ENCODE measurements around the gene PHKB.
"Not testable (repeated sequence)": the region's sequence is repeated elsewhere in the genome, so short reads cannot be mapped to it uniquely, and the experiment has no call there.

The PHKB gene

DNA sequence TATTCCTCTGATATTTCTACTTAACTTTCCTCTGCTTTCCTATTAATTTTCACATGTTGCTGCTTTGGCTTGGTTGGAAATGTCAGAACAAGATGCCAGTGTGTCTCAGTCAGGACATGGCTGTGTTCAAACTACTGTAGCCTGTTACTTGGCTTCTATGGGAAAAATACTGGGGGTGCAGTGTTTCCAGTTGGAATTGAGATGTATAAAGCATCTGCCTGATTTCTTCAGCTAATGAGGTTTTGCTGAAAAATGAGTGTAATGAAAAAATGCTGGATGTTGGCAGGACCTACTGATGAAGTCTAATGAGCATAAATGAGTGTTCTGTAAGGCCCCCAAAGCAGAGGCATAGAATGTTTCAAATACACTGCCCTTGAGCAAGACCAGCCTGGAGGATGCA, 166.6 kb downstream of the PHKB start:
- no peak for DNase-seq

GRCh38 chr16:47631131-47631530, 170.0 kb downstream of the PHKB start:
- no peak for DNase-seq

DNA sequence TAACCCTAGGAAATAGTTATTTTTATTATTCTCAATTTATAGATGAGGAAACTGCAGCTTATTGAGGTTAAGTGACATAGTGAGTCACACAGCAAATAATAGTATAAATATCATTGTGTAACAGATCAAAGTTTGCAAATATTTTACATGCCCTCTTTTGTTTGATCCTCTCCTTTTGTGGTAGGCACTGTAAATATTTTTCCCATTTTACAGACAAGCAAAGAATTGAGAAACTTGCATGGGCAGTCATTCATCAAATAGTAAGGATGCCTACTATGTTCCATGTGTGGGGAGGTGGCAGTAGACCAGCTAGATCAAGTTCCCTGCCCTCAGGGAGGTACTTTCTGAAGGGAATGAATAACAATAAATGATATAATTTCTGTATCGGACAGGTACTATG, 173.0 kb downstream of the PHKB start:
- no peak for DNase-seq

- DNase-seq, result no peak
These were observed 173.6 kb downstream of the PHKB start for GRCh38 chr16:47634727-47635126.

GRCh38 chr16:47636501-47637099, 175.5 kb downstream of the PHKB start:
- no peak for DNase-seq

GRCh38 chr16:47638175-47638574, 177.0 kb downstream of the PHKB start:
- no peak for DNase-seq

- DNase-seq, result no peak
These were observed 179.5 kb downstream of the PHKB start for GRCh38 chr16:47640661-47641060.

DNA sequence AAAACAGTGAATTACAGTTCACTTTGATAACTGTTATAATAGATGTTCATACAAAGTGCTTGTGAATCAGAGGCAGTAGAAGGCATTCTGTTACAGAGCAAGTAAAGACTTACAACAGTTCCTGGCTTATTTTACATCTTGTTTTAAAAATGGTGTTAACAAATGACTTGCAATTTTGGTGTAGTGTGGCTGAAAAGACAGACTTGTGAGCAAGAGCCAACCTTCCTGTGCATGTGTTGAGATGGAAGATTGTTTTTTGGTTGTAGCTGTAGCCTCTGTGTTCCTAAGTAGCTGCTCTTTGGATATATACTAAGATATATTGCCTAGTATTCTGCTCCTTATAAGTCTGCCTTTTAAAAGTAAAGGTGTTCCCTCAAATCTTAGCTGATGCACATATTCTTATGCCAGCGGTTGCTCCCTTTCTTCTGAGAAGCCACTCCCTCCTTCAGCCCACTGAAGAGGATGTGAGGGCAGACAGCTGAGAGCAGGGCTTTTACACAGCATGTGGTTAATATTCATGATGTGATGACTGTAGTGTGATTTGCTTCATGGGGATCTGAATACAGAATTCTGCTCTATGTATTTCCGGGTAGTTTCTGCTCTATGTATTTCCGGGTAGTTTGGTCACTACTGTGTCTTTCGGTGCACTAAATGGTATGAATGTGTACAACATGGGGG, 182.3 kb downstream of the PHKB start:
- peak; percentile 12 for DNase-seq

- peak; percentile 91 for DNase-seq
These were observed 183.0 kb downstream of the PHKB start for GRCh38 chr16:47644166-47644565.

GRCh38 chr16:47644661-47645060, 183.5 kb downstream of the PHKB start:
- peak; percentile 28 for DNase-seq

DNA sequence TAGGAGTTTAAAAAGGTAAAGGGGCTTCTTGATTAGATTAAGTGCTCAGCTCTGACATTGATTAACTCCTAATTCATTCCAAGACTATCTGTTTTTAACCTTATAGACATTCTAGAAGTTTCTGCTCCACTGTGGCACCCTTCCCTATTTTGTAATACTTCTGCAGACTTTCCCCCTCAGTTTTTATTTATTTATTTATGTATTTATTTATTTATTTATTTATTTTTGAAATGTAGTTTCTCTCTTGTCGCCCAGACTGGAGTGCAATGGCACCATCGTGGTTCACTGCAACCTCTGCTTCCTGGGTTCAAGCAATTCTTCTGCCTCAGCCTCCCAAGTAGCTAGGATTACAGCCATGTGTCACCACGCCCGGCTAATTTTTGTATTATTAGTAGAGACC, 185.8 kb downstream of the PHKB start:
- no peak for DNase-seq

DNA sequence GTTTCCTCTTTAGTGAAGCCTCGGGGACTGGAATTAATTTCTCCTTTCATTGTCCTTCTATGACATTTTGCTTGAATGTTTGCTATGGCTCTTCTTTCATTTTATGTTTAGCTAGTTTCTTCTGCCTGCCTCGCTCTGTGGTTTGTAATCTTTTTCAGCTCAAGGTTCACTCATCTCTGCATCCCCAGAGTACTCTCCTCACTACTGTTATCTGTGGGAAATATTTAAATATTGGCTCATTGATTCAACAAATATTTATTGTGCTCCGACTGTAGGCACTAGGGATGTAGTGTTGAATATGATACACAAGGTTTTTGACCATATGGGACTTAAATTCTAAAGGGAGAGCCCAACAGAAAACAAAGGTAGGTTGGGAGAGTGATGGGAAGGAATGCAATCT, 195.9 kb downstream of the PHKB start:
- DNase-seq, result no peak

DNA sequence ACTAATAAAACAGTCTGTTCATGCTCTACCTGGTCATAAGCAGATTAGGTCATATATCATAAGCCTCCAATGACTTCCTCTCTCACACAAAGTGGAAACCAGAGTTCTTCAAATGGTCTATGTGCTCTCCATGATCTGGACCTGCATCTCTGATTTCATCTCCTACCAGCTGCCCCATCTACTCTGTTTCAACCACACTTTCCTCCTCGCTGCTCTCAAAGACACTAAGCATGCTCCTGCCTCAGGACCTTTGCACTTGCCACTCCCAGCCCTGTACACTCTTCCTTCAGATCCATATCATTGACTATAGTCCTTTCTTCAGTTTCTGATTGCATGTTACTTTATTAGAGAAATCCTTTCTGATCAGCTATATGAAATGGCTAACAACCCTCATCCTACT, 196.8 kb downstream of the PHKB start:
- DNase-seq, result no peak

DNA sequence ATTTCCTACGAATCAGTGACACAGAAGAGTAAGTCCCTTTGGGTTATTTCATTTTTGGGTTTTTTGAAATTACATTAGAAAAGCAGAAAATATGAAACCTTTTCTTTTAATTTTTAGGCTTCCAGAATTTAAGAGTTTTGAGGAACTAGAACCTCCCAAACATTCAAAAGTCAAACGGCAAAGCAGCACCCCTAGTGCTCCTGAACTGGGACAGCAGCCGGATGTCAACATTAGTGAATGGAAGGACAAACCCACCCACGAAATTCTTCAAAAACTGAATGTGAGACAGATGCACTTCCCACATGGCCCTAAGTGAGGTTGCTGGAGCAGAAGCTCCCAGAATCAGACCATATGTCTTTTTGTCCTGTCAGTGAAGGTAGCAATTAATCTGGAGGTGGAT, 199.4 kb downstream of the PHKB start:
- no peak for DNase-seq

DNA sequence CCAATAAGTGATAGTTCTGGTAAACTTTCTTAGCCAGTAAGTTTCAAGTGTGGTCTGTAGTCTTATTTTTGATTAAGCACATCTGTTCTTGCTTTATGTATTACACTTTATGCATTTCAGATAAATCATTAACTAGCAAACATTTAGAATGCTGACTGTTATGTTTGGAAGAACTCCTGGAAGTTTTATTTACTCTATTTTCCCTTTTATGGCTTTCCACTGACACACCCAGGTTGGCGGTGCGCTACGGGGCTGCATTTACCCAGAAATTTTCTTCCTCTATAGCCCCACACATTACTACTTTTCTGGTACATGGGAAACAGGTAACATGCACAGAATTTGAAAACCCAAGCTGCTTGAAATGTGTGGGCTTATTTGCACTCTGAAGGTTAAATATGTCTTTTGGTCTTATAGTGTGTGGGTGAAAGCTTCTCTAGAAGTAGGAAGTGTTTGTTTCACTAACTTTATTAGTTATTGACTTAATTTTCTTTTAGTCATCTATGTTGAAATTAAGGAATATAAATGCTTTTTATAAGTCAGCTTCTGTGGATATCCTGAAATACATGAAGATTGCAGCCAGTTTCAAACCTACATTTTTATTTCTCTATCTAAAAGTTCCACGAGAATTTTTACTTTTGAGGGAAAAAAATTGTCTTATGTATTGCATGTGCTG, 203.7 kb downstream of the PHKB start:
- DNase-seq, result peak; percentile 3

- no peak for DNase-seq
These were observed 205.3 kb downstream of the PHKB start for GRCh38 chr16:47666434-47666833.

GRCh38 chr16:47667956-47668355, 206.8 kb downstream of the PHKB start:
- DNase-seq, result no peak

GRCh38 chr16:47672475-47672874, 211.3 kb downstream of the PHKB start:
- no peak for DNase-seq

GRCh38 chr16:47676635-47677177, 215.6 kb downstream of the PHKB start:
- DNase-seq, result no peak

DNA sequence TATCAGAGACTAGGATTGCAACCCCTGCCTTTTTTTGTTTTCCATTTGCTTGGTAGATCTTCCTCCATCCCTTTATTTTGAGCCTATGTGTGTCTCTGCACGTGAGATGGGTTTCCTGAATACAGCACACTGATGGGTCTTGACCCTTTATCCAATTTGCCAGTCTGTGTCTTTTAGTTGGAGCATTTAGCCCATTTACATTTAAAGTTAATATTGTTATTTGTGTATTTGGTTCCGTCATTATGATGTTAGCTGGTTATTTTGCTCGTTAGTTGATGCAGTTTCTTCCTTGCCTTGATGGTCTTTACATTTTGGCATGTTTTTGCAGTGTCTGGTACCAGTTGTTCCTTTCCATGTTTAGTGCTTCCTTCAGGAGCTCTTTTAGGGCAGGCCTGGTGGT, 220.4 kb downstream of the PHKB start:
- DNase-seq, result not testable (repeated sequence)

DNA sequence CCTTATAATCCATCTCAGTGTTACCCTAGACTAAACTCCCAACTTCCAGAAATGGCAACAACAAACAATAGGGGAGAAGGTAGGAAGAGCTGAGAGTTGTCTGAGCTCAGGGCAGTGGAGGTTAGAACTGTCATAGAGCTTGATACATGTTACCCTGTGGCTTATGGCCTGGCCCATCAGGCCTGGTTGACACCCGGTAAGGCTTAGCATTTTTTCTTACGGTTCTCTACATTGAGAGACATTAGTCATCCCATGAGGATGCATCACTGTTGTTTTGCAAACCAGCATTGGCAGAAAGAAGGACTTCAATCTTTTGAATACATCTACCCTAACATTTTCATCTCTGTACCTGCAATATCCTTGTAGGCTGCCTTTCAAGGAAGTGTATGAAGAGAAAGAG, 226.6 kb downstream of the PHKB start:
- no peak for DNase-seq

DNA sequence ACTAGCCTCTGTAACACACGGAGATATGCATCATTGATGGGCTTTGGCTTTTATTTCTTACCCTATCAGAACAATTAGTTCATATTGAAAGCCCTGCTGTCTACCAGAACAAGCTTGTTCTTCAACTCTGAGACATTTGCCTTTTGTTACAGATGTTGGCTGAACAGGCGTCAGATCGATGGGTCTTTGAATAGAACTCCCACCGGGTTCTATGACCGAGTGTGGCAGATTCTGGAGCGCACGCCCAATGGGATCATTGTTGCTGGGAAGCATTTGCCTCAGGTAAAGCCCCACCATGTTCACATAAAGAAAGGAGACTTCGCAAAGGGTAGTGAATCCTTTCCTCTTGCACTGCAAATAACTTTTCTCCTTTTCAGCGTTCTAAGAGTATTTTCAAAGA, 232.1 kb downstream of the PHKB start:
- DNase-seq, result no peak

GRCh38 chr16:47694543-47694942, 233.4 kb downstream of the PHKB start:
- no peak for DNase-seq

GRCh38 chr16:47695756-47696155, 234.6 kb downstream of the PHKB start:
- DNase-seq, result no peak
